Endothelial cell of umbilical vein (primary cell): ENCODE results near the gene ZNF552. TPM values are rescaled to one million over a fixed set of nuclear protein-coding genes. Genes with fewer than 3 reads are reported as not detected.

Experiments
- BruUV-seq: library from RNA; stranded (reverse); fragments of 400-500 nt; replicated peaks from 2 replicates; lab custom pipeline; 2021; lab: Mats Ljungman, UMichigan
- CTCF ChIA-PET: fragments of 300-600, 350-600 bp; sonication (Branson Sonifier 250); formaldehyde crosslinking; loops from one replicate; lab custom pipeline; 2021; ENCODE audit warnings: antibody characterized with exemption, inconsistent platforms; lab: Charles Lee
- POLR2A ChIA-PET: fragments of 300-600, 350-600 bp; sonication (Branson Sonifier 250); formaldehyde crosslinking; loops from one replicate; lab custom pipeline; 2021; ENCODE audit warnings: antibody characterized with exemption, inconsistent platforms; lab: Charles Lee
- DNase-seq: peaks from one replicate; pipeline ENCODE4 v3.0.0-alpha.2; 2011; ENCODE audit warnings: low read depth, low spot score
- FAIRE-seq: peaks from 2 replicates; lab custom pipeline; 2011; peaks lifted over from hg19 to GRCh38; lab: Jason Lieb, UNC
- H2AFZ ChIP-seq: 2 replicates; pipeline ENCODE4 v1.6.0; 2012; ENCODE audit warnings: low read depth, low read length, control low read depth, inconsistent platforms
- H3K27ac ChIP-seq: 2 replicates; pipeline ENCODE4 v1.5.1; 2011; ENCODE audit warnings: low read depth, mild to moderate bottlenecking, control low read depth, low read length, moderate library complexity; ENCODE audit not compliant: insufficient read depth
- H3K27me3 ChIP-seq, 2 experiments: 2 replicates each; pipeline versions ENCODE4 v1.6.0 to v1.6.1; 2011; ENCODE audit warnings: low read length in 2 of 2, mixed read lengths in 1 of 2; ENCODE audit not compliant: control insufficient read depth in 2 of 2, insufficient read depth in 2 of 2
- H3K36me3 ChIP-seq, 2 experiments: 2 replicates in 1 of 2; 3 replicates in 1 of 2; pipeline ENCODE4 v1.5.1; 2011; ENCODE audit warnings: low read length in 2 of 2, mild to moderate bottlenecking in 1 of 2, moderate library complexity in 1 of 2; ENCODE audit not compliant: control insufficient read depth in 2 of 2, insufficient read depth in 2 of 2; ENCODE audit errors: extremely low read depth in 1 of 2
- H3K4me1 ChIP-seq: 3 replicates; pipeline ENCODE4 v1.5.1; 2011; ENCODE audit warnings: mild to moderate bottlenecking, low read length; ENCODE audit not compliant: control insufficient read depth, insufficient read depth; ENCODE audit errors: extremely low read depth
- H3K4me2 ChIP-seq: 2 replicates; pipeline ENCODE4 v1.6.1; 2011; ENCODE audit warnings: low read length, control low read depth, mixed read lengths; ENCODE audit not compliant: insufficient read depth
- H3K4me3 ChIP-seq, 3 experiments: fragments of 200-600 bp in 1 of 3; sonication (generic), shearing (Covaris generic) in 1 of 3; replicated peaks in 1 of 3; 2 replicates each; pipeline ENCODE4 v1.5.1; 2011 to 2016; ENCODE audit warnings: control low read depth in 3 of 3, low read length in 3 of 3, mild to moderate bottlenecking in 2 of 3, inconsistent platforms in 1 of 3, low read depth in 1 of 3, moderate library complexity in 1 of 3; ENCODE audit not compliant: insufficient read depth in 1 of 3
- H3K79me2 ChIP-seq: 2 replicates; pipeline ENCODE4 v1.6.0; 2012; ENCODE audit warnings: low read length, inconsistent platforms; ENCODE audit not compliant: control insufficient read depth, insufficient read depth
- H3K9ac ChIP-seq: replicated peaks from 2 replicates; pipeline ENCODE3; 2011; ENCODE audit warnings: low read length, control low read depth; ENCODE audit not compliant: insufficient read depth; ENCODE audit errors: extremely low read depth
- H3K9me1 ChIP-seq: replicated peaks from 3 replicates; pipeline ENCODE4 v1.6.0; 2011; ENCODE audit warnings: mild to moderate bottlenecking, low read length; ENCODE audit not compliant: control insufficient read depth, insufficient read depth; ENCODE audit errors: extremely low read depth
- H3K9me3 ChIP-seq: replicated peaks from 2 replicates; pipeline ENCODE4 v1.5.1; 2012; ENCODE audit warnings: low read length, inconsistent platforms; ENCODE audit not compliant: control insufficient read depth, insufficient read depth
- H4K20me1 ChIP-seq: replicated peaks from 2 replicates; pipeline ENCODE3; 2011; ENCODE audit warnings: mild to moderate bottlenecking, low read length; ENCODE audit not compliant: control insufficient read depth, insufficient read depth; ENCODE audit errors: extremely low read depth
- EZH2 ChIP-seq: IDR thresholded peaks from 2 replicates; pipeline ENCODE4 v1.6.1; 2012; ENCODE audit warnings: borderline replicate concordance, low read depth, mild to moderate bottlenecking, moderate library complexity, low read length, inconsistent platforms; ENCODE audit not compliant: severe bottlenecking
- FOS ChIP-seq: IDR thresholded peaks from 2 replicates; pipeline ENCODE4 v1.6.1; 2011; ENCODE audit warnings: mild to moderate bottlenecking, low read length, moderate library complexity, borderline replicate concordance; ENCODE audit not compliant: insufficient read depth
- GATA2 ChIP-seq: IDR thresholded peaks from 2 replicates; pipeline ENCODE4 v1.7.0; 2011; ENCODE audit warnings: low read depth, mild to moderate bottlenecking, moderate library complexity, mixed read lengths, low read length; ENCODE audit not compliant: insufficient read length, insufficient read depth
- JUN ChIP-seq: IDR thresholded peaks from 2 replicates; pipeline ENCODE4 v1.6.1; 2011; ENCODE audit warnings: borderline replicate concordance, low read depth; ENCODE audit not compliant: insufficient read length, insufficient read depth
- MYC ChIP-seq: IDR thresholded peaks from one replicate; pipeline ENCODE4 v1.6.1; 2011; ENCODE audit warnings: mild to moderate bottlenecking, low read depth, low read length
- POLR2A ChIP-seq: IDR thresholded peaks from 2 replicates; pipeline ENCODE4 v1.6.1; 2012; ENCODE audit warnings: low read depth, mild to moderate bottlenecking, control low read depth, low read length
- POLR2AphosphoS5 ChIP-seq: IDR thresholded peaks from 2 replicates; pipeline ENCODE4 v1.6.1; 2012; ENCODE audit warnings: low read depth, mild to moderate bottlenecking, control low read depth, low read length, moderate library complexity; ENCODE audit not compliant: insufficient read depth
- dilution Hi-C: fragments of 300-500 bp; cut with MboI; formaldehyde crosslinking; loops from one replicate; pipeline ENCODE4 v1.15.0; 2019; ENCODE audit warnings: low sequenced_read_pairs; ENCODE audit not compliant: extremely low pct_ligation_motif_present
- intact Hi-C: fragments of 100-400 bp; cut with micrococcal nuclease; formaldehyde crosslinking; loops from one replicate; pipeline ENCODE4 v1.10.0; 2022
- polyA plus RNA-seq, 4 experiments: library from polyadenylated mRNA; depleted of rRNA in 3 of 4; stranded (reverse) in 3 of 4; unstranded in 1 of 4; fragments of >200 nt; gene quantifications; 2 replicates each; pipeline versions ENCODE4 v1.2.1 to v1.2.3, GENCODE V29; 2011 to 2012; ENCODE audit warnings: missing spikeins in 1 of 4
- total RNA-seq: library from RNA; stranded (reverse); gene quantifications from 2 replicates; pipeline ENCODE4 v1.2.3, GENCODE V29; 2021
- TF ChIP-seq, protein P1 (sequence below), 2 donors: IDR thresholded peaks; 1 replicate in 1 of 2; 2 replicates in 1 of 2; pipeline ENCODE4 v1.5.1; 2011; ENCODE audit warnings: low read length in 2 of 2, mild to moderate bottlenecking in 2 of 2, moderate library complexity in 2 of 2, control low read depth in 1 of 2, inconsistent platforms in 1 of 2, low read depth in 1 of 2; ENCODE audit not compliant: insufficient read depth in 1 of 2; ENCODE audit errors: extremely low read depth in 1 of 2
- TF ChIP-seq, protein P2 (sequence below): IDR thresholded peaks from 2 replicates; pipeline ENCODE4 v1.6.1; 2011; ENCODE audit not compliant: insufficient read depth, insufficient read length

Gene ZNF552
- total and polyA plus RNA-seq, 2 donors (not counting 3 experiments of a cell fraction or from before 2014, with no cell fraction given) = 3.0 to 6.1 TPM

DNA sequence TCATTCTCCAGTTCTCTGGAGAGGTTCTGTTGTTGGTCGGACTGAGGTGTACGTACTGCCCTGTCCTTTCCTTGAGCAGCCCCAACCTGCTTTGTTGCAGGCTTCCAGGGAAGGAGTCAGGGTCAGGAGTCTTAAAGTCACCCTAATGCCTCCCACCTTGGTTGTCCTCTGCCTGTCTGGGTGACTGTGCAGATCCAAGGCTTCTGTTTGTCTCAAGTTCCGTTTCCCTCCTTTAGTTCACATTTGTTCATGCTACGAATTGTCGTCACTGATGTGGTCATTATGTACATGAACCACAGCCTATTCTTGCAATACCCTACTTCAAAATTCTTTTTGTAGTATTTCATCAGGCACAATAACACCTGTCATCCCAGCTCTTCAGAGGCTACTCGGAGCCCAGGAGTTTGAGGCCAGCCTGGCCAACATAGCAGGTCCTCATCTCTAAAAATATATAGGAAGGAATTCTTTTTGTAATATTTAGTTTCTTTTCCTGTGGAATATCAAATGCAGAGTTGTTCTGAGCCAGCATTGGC is 37.9 kb downstream of the ZNF552 start:
- Histone ChIP-seq H3K9me3 (peaks cover 20% of the 10 kb centered on the region), H3K36me3 (peaks cover 23 to 27% of the 10 kb centered on the region in 2 experiments), H3K27ac (no peak overlapping the region), H3K4me2 (no peak overlapping the region), H3K79me2 (peaks cover 49% of the 10 kb centered on the region), H3K4me3 (no peak overlapping the region), H3K9me1 (no peaks in the 10 kb centered on the region), H2AFZ (no peak overlapping the region), H3K9ac (no peak overlapping the region), H3K27me3 (no peaks in the 10 kb centered on the region), H3K4me1 (no peaks in the 10 kb centered on the region), H4K20me1 (no peaks in the 10 kb centered on the region)
- intact Hi-C loops (no loop called here), dilution Hi-C loops (no loop called here)
- no peak for FAIRE-seq
- no TSS peak for BruUV-seq
- ChIA-PET CTCF (no interaction called here), POLR2A (no interaction called here)
- TF ChIP-seq FOS (no peak), GATA2 (no peak), POLR2AphosphoS5 (no peak), EZH2 (no peak), MYC (no peak), JUN (no peak), POLR2A (no peak)
- TF ChIP-seq, protein P1, sequence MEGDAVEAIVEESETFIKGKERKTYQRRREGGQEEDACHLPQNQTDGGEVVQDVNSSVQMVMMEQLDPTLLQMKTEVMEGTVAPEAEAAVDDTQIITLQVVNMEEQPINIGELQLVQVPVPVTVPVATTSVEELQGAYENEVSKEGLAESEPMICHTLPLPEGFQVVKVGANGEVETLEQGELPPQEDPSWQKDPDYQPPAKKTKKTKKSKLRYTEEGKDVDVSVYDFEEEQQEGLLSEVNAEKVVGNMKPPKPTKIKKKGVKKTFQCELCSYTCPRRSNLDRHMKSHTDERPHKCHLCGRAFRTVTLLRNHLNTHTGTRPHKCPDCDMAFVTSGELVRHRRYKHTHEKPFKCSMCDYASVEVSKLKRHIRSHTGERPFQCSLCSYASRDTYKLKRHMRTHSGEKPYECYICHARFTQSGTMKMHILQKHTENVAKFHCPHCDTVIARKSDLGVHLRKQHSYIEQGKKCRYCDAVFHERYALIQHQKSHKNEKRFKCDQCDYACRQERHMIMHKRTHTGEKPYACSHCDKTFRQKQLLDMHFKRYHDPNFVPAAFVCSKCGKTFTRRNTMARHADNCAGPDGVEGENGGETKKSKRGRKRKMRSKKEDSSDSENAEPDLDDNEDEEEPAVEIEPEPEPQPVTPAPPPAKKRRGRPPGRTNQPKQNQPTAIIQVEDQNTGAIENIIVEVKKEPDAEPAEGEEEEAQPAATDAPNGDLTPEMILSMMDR (IDR thresholded peaks at IDR 0.05; ENCODE audit: extremely low read depth in 1 of 2, insufficient read depth in 1 of 2, low read depth in 1 of 2, low read length in 2 of 2) = no peak
- TF ChIP-seq, protein P2, sequence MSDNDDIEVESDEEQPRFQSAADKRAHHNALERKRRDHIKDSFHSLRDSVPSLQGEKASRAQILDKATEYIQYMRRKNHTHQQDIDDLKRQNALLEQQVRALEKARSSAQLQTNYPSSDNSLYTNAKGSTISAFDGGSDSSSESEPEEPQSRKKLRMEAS = no peak
- no peak for DNase-seq
